A673 (cell line): ENCODE measurements around the gene CDK1. TPM values are rescaled to one million over a fixed set of nuclear protein-coding genes. Genes with fewer than 3 reads are reported as not detected.

Source experiments
- BruUV-seq: library from RNA; stranded (reverse); fragments of 400-500 nt; replicated peaks from 2 replicates; lab custom pipeline; 2021; lab: Mats Ljungman, UMichigan
- CTCF ChIA-PET: fragments of 300-600 bp; sonication (Branson Sonifier 250); formaldehyde crosslinking; loops from one replicate; lab custom pipeline; 2022; ENCODE audit warnings: antibody characterized with exemption; lab: Charles Lee
- POLR2A ChIA-PET: fragments of 300-600 bp; sonication (Branson Sonifier 250); formaldehyde crosslinking; loops from one replicate; lab custom pipeline; 2022; ENCODE audit warnings: antibody characterized with exemption; ENCODE audit not compliant: low non-redundant PET; lab: Charles Lee
- DNase-seq: peaks from one replicate; pipeline ENCODE4 v3.0.0-alpha.2; 2015; ENCODE audit warnings: low spot score
- H3K27ac ChIP-seq: fragments of 200-600 bp; sonication (generic); 2 replicates; pipeline ENCODE4 v1.5.1; 2016; ENCODE audit warnings: mixed run types, low read depth, mild to moderate bottlenecking, mixed read lengths, antibody characterized with exemption, low read length; ENCODE audit not compliant: poor library complexity, severe bottlenecking
- H3K27me3 ChIP-seq: fragments of 200-600 bp; sonication (generic); replicated peaks from 2 replicates; pipeline ENCODE4 v1.6.1; 2017; ENCODE audit warnings: mixed run types, low read depth, mild to moderate bottlenecking, mixed read lengths, antibody characterized with exemption, low read length; ENCODE audit not compliant: insufficient read depth, poor library complexity
- H3K36me3 ChIP-seq: fragments of 200-600 bp; sonication (generic); 2 replicates; pipeline ENCODE4 v1.6.1; 2016; ENCODE audit warnings: mixed run types, mild to moderate bottlenecking, mixed read lengths, antibody characterized with exemption, low read length; ENCODE audit not compliant: insufficient read depth, poor library complexity, severe bottlenecking
- H3K4me1 ChIP-seq: fragments of 200-600 bp; sonication (generic); 2 replicates; pipeline ENCODE4 v1.6.1; 2017; ENCODE audit warnings: mixed run types, mild to moderate bottlenecking, mixed read lengths, antibody characterized with exemption, low read length; ENCODE audit not compliant: insufficient read depth, poor library complexity, severe bottlenecking
- H3K4me3 ChIP-seq: fragments of 200-600 bp; sonication (generic); 2 replicates; pipeline ENCODE4 v1.5.1; 2016; ENCODE audit warnings: low read depth, mixed run types, mild to moderate bottlenecking, mixed read lengths, low read length; ENCODE audit not compliant: poor library complexity, severe bottlenecking
- H3K9me3 ChIP-seq: fragments of 200-600 bp; sonication (generic); 2 replicates; pipeline ENCODE4 v1.6.1; 2016; ENCODE audit warnings: mixed run types, low read depth, mild to moderate bottlenecking, mixed read lengths, antibody characterized with exemption, low read length; ENCODE audit not compliant: poor library complexity, severe bottlenecking
- EZH2 ChIP-seq: fragments of 200-600 bp; sonication (generic); IDR thresholded peaks from 2 replicates; pipeline ENCODE4 v1.6.1; 2017; ENCODE audit warnings: borderline replicate concordance, low read depth, mild to moderate bottlenecking, mixed read lengths, antibody characterized with exemption, low read length; ENCODE audit not compliant: poor library complexity, severe bottlenecking
- intact Hi-C: fragments of 100-400 bp; cut with micrococcal nuclease; formaldehyde crosslinking; loops from one replicate; pipeline ENCODE4 v1.10.0; 2022; ENCODE audit not compliant: unreplicated experiment
- total RNA-seq: library from RNA; stranded (reverse); gene quantifications from 2 replicates; pipeline ENCODE4 v1.2.3, GENCODE V29; 2021
- TF ChIP-seq, protein P1 (sequence below): fragments of 300-800, 200-600 bp; sonication (generic); conservative IDR thresholded peaks from 2 replicates; pipeline ENCODE4 v1.5.1; 2017; ENCODE audit warnings: low read depth, mild to moderate bottlenecking, antibody characterized with exemption, low read length, moderate library complexity, mixed read lengths

CDK1 gene
- total RNA-seq, 1 experiment from 2014 or later: 168 TPM

DNA sequence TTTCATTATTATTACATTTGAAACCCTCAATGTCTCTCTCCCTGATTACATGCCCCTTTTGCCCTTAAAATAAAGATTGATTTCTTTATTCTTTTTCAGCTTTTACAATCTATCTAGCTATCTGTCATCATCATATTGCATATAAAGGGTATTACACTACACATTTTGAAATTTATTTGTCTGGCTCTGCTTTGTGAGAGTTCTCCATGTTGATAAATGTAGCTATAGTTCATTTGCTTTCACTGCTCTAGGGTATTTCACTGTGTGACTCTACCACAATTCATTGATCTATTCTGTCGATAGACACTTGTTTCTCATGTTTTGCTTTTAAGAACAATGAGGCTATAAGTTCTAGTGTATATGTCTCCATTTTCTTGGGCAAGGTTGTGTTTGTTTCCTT is 25.6 kb downstream of the CDK1 start:
- H3K27ac ChIP-seq: no peak overlapping the region
- no peaks in the 10 kb centered on the region for H3K36me3 ChIP-seq
- no peak for DNase-seq
- no peaks in the 10 kb centered on the region for H3K27me3 ChIP-seq
- POLR2A ChIA-PET: no interaction called here
- TF ChIP-seq, protein P1, sequence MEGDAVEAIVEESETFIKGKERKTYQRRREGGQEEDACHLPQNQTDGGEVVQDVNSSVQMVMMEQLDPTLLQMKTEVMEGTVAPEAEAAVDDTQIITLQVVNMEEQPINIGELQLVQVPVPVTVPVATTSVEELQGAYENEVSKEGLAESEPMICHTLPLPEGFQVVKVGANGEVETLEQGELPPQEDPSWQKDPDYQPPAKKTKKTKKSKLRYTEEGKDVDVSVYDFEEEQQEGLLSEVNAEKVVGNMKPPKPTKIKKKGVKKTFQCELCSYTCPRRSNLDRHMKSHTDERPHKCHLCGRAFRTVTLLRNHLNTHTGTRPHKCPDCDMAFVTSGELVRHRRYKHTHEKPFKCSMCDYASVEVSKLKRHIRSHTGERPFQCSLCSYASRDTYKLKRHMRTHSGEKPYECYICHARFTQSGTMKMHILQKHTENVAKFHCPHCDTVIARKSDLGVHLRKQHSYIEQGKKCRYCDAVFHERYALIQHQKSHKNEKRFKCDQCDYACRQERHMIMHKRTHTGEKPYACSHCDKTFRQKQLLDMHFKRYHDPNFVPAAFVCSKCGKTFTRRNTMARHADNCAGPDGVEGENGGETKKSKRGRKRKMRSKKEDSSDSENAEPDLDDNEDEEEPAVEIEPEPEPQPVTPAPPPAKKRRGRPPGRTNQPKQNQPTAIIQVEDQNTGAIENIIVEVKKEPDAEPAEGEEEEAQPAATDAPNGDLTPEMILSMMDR: no peak
- TF ChIP-seq EZH2: no peak
- no peak overlapping the region for H3K4me3 ChIP-seq
- intact Hi-C loops: no loop called here
- no peaks in the 10 kb centered on the region for H3K9me3 ChIP-seq
- CTCF ChIA-PET: no interaction called here
- peaks cover 18% of the 10 kb centered on the region for H3K4me1 ChIP-seq
- no TSS peak for BruUV-seq

DNA sequence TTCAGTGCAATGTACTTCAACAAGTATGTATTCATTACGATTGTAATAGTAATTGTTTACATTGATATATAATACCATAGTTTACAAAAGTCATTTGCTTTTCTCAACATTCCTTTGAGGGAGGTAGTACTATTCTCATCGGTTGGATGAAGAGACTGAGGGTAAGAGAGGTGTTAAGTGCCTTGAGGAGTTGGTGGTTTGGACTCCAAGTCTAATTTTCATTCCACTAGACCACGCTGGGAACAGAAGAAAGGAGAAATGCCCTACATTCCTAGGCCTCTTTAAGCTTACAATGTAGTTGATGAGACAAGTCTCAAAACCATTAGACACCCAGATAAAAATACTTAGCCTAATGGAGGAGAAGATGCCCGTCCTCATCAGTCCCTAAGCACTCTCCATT is 28.6 kb downstream of the CDK1 start:
- POLR2A ChIA-PET: no interaction called here
- Histone ChIP-seq H3K4me1 (peaks cover 8% of the 10 kb centered on the region), H3K27ac (no peak overlapping the region), H3K36me3 (no peaks in the 10 kb centered on the region), H3K4me3 (no peak overlapping the region), H3K27me3 (no peaks in the 10 kb centered on the region), H3K9me3 (no peaks in the 10 kb centered on the region)
- CTCF ChIA-PET: no interaction called here
- no peak for TF ChIP-seq EZH2
- TF ChIP-seq, protein P1: no peak
- no TSS peak for BruUV-seq
- intact Hi-C loops: no loop called here
- no peak for DNase-seq

DNA sequence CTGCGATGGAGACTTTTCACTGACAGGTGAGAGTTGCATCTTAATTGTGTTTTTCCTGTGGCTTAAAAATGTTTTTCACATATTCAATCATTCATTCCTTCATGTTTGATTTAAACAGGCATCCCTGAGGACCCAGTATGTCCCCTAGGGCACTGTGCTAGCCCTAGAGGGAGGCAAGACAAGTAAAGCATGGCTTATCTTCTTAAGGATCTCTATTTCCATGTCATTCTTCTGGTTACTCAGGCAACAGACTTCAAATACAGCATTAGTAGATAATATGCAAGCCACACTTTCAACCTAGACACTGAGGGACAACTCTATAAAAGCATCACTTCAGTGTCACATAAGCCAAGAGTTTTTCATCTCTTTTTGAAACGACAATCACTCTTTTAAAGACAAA is 29.2 kb downstream of the CDK1 start:
- H3K27ac ChIP-seq: no peak overlapping the region
- no peak for DNase-seq
- intact Hi-C loops: no loop called here
- no peaks in the 10 kb centered on the region for H3K9me3 ChIP-seq
- TF ChIP-seq EZH2: no peak
- TF ChIP-seq, protein P1: no peak
- BruUV-seq: no TSS peak
- H3K36me3 ChIP-seq: no peaks in the 10 kb centered on the region
- H3K4me1 ChIP-seq: peaks cover 5% of the 10 kb centered on the region
- H3K27me3 ChIP-seq: no peaks in the 10 kb centered on the region
- POLR2A ChIA-PET: no interaction called here
- CTCF ChIA-PET: no interaction called here
- no peak overlapping the region for H3K4me3 ChIP-seq
